HG03521 (cell line): ENCODE results near the gene CBLIF.
"Not testable (repeated sequence)": the region's sequence is repeated elsewhere in the genome, so short reads cannot be mapped to it uniquely, and the experiment has no call there.

Experiments
- ATAC-seq: cut with Tn5 transposase; IDR thresholded peaks from one replicate; pipeline ENCODE4 v1.9.1; 2021; ENCODE audit warnings: mild to moderate bottlenecking, moderate library complexity; ENCODE audit not compliant: unreplicated experiment

The CBLIF gene

DNA sequence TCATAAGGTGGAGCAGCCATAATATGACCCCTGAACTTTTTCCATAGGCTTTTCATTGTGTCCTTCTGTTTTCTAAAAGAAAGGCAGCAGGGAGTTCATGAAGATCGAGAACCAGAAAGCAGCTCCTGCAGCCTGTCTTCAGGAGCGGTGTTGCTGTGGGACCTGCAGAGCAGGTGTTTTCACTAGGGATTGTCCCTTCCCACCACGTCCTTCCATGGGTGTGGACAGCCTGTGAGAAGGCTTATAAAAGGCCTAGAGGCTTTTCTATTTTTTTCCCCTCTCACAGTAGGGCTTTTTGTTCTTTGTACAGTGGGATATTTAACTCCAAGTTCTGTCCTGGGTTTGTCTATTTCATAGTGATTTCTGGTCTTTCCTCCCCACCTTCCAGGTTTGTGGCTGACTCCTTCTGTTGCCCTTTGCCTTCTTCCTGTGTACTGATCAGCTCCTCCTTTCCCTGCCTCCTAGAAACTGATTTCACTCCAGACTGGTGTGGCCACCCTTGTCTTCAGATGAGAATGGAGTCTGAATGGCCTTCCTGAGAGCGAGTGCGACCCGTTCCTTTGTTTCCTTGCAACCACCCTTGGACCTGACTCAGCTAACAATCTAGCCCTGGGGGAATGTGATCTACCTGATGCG lies 44.8 kb downstream of the CBLIF start:
- ATAC-seq, result no peak

GRCh38 chr11:59794417-59794816 lies 50.9 kb downstream of the CBLIF start:
- ATAC-seq, result no peak

DNA sequence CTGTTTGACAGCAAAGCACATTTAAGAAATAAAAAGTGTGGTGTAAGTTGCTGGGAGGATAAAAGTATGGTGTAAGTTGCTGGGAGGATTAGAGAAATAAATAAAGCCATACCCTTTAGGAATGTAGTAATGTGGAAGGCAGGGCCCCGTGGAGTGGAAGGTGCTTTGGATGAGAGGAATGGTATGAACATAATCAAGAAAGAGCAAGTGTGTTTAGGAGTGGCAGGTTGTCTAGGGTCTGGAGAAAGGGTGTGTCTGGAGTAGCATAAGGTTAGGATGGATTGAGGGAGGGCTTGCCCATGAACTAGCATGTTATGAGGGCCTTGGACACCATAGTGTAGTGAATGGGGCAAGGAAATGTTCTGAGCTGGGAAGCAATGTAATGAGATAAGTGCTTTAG lies 52.8 kb downstream of the CBLIF start:
- no peak for ATAC-seq

- no peak for ATAC-seq
Observed at GRCh38 chr11:59791639-59792038, 53.7 kb downstream of the CBLIF start.

DNA sequence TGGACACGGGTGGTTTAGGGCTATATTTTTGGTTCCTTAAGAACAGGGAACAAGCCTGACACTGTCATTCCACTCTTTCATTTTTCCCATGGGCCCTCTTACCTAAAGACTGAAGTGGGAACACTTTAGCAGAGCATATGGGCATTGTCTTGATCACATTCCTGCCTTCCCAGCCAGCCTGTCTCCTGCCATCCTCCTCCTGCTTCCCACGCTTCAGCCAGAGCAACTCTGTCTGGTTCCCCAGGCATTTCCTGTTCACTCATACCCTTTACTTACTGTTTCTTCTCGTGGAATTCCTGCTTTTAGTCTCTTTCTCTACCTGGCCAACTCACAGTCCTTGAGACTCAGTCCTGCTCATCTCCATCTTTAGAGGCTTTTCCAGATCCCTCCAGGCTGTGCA lies 57.5 kb downstream of the CBLIF start:
- ATAC-seq, result no peak

DNA sequence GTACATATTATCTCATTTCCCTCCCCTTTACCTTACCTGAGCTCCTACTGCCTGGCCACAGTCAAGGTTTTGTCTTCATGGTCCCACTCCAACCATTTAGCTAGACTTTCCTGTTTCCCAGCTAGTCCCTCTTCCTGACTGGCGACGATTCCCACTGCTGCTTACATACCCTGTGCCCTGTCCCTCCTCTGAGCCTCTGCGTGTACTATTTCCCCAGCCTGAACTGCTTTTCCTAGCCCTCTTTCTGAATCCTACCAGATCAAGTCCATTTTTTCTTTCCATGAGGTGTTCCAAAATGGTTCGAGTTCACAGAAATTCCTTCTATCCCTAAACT lies 58.1 kb downstream of the CBLIF start:
- ATAC-seq, result no peak

- no peak for ATAC-seq
Observed at GRCh38 chr11:59785818-59786217, 59.5 kb downstream of the CBLIF start.

- ATAC-seq, result not testable (repeated sequence)
Observed at GRCh38 chr11:59784441-59784840, 60.9 kb downstream of the CBLIF start.

GRCh38 chr11:59783632-59784090 lies 61.6 kb downstream of the CBLIF start:
- no peak for ATAC-seq

GRCh38 chr11:59782080-59782479 lies 63.2 kb downstream of the CBLIF start:
- no peak for ATAC-seq

DNA sequence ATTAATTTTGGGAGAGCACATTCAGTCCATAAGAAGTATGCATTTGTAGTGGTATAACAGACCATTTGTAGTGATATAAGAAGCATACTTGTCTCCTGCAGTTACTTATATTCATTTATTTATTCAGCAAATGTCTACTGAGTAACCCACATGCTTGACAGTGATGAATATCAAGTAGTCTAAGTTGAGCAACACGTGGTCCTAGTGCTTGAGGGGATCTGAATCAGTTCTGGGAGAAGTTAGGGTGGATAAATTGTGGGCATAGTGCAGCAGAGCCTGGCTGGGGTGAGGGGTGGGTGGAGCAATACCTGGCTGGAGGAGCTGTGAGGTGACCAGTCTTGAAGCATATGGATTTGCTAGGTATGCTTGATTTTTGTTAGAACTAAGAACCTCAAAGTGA lies 65.8 kb downstream of the CBLIF start:
- ATAC-seq, result no peak
